Mucosa of rectum (tissue), 2 donors: ENCODE data around the gene MVK.

Experiments
- H3K27ac ChIP-seq, 2 donors: one replicate each; pipeline ENCODE4 v1.7.0; 2013; ENCODE audit warnings: inconsistent platforms in 2 of 2, low read depth in 2 of 2, low read length in 2 of 2
- H3K27me3 ChIP-seq, 2 donors: one replicate each; pipeline ENCODE4 v1.7.0; 2013; ENCODE audit warnings: low read length in 2 of 2; ENCODE audit not compliant: control insufficient read depth in 2 of 2, insufficient read depth in 2 of 2
- H3K36me3 ChIP-seq, 2 donors: one replicate each; pipeline ENCODE4 v1.7.0; 2013; ENCODE audit warnings: low read length in 2 of 2; ENCODE audit not compliant: control insufficient read depth in 2 of 2, insufficient read depth in 2 of 2
- H3K4me1 ChIP-seq, 2 donors: one replicate each; pipeline ENCODE4 v1.7.0; 2013; ENCODE audit warnings: low read length in 2 of 2, mild to moderate bottlenecking in 1 of 2; ENCODE audit not compliant: control insufficient read depth in 2 of 2, insufficient read depth in 2 of 2
- H3K4me3 ChIP-seq, 2 donors: one replicate each; pipeline ENCODE4 v1.7.0; 2013; ENCODE audit warnings: low read length in 2 of 2
- H3K9ac ChIP-seq, 2 donors: one replicate each; pipeline ENCODE4 v1.7.0; 2013; ENCODE audit warnings: low read length in 2 of 2, low read depth in 1 of 2, mild to moderate bottlenecking in 1 of 2
- H3K9me3 ChIP-seq, 2 donors: one replicate each; pipeline ENCODE4 v1.7.0; 2013; ENCODE audit warnings: low read length in 2 of 2; ENCODE audit not compliant: control insufficient read depth in 2 of 2
- donor health status: healthy.
- donor health status: Normal muscosa, but diverticular disease.

The MVK gene

GRCh38 chr12:109573029-109573913 is at the start of gene MVK, which contains the start of gene MMAB:
Gene MVK, plus strand, starts transcription at chr12:109573794. Its CDS starts 1,029 bp downstream, at chr12:109574823.
Gene MMAB, minus strand, starts transcription at chr12:109573504. Its CDS starts 24 bp downstream, at chr12:109573480.
- no peaks in the 10 kb centered on the region for H3K27me3 ChIP-seq
- peak within 1 kb of the TSS; percentile 88 to 91 for H3K27ac ChIP-seq

GRCh38 chr12:109524466-109525278 is 48.9 kb upstream of the MVK start:
- no peak overlapping the region for H3K27ac ChIP-seq
- no peak overlapping the region for H3K9ac ChIP-seq
- peaks cover 0 to 3% of the 10 kb centered on the region in 2 donors for H3K4me1 ChIP-seq
- peaks cover 46 to 83% of the 10 kb centered on the region in 2 donors for H3K36me3 ChIP-seq
- no peaks in the 10 kb centered on the region for H3K9me3 ChIP-seq
- no peak overlapping the region for H3K4me3 ChIP-seq
- no peaks in the 10 kb centered on the region for H3K27me3 ChIP-seq

More at GRCh38 chr12:109573029-109573913, at the start of gene MVK, which contains the start of gene MMAB:
- Histone ChIP-seq H3K4me1 (peaks cover 6 to 11% of the 10 kb centered on the region in 2 donors), H3K4me3 (peak within 1 kb of the TSS; percentile 83 to 98), H3K9ac (peak within 1 kb of the TSS; percentile 90 to 94), H3K9me3 (no peaks in the 10 kb centered on the region), H3K36me3 (peaks cover 10 to 23% of the 10 kb centered on the region in 2 donors)

GRCh38 chr12:109525279-109525585 is 48.4 kb upstream of the MVK start:
- Histone ChIP-seq H3K27me3 (no peaks in the 10 kb centered on the region), H3K9me3 (no peaks in the 10 kb centered on the region), H3K36me3 (peaks cover 43 to 82% of the 10 kb centered on the region in 2 donors), H3K27ac (no peak overlapping the region), H3K4me1 (peaks cover 0 to 3% of the 10 kb centered on the region in 2 donors), H3K4me3 (no peak overlapping the region), H3K9ac (no peak overlapping the region)

- Histone ChIP-seq H3K9me3 (no peaks in the 10 kb centered on the region), H3K9ac (no peak overlapping the region), H3K27ac (no peak overlapping the region), H3K4me1 (peaks cover 0 to 3% of the 10 kb centered on the region in 2 donors), H3K27me3 (no peaks in the 10 kb centered on the region), H3K4me3 (no peak overlapping the region), H3K36me3 (peaks cover 40 to 78% of the 10 kb centered on the region in 2 donors)
Observed at GRCh38 chr12:109527489-109528123, 46.0 kb upstream of the MVK start.

- H3K4me1 ChIP-seq, result peaks cover 0 to 3% of the 10 kb centered on the region in 2 donors
- H3K9ac ChIP-seq, result no peak overlapping the region
- no peaks in the 10 kb centered on the region for H3K9me3 ChIP-seq
- no peak overlapping the region for H3K4me3 ChIP-seq
- H3K27ac ChIP-seq, result no peak overlapping the region
- peaks cover 39 to 72% of the 10 kb centered on the region in 2 donors for H3K36me3 ChIP-seq
- no peaks in the 10 kb centered on the region for H3K27me3 ChIP-seq
Observed at GRCh38 chr12:109529691-109530640, 43.6 kb upstream of the MVK start.

GRCh38 chr12:109531411-109531810 is 42.2 kb upstream of the MVK start:
- no peak overlapping the region for H3K9ac ChIP-seq
- H3K36me3 ChIP-seq, result peaks cover 44 to 69% of the 10 kb centered on the region in 2 donors
- peaks cover 0 to 3% of the 10 kb centered on the region in 2 donors for H3K4me1 ChIP-seq
- H3K27me3 ChIP-seq, result no peaks in the 10 kb centered on the region
- no peak overlapping the region for H3K4me3 ChIP-seq
- H3K27ac ChIP-seq, result no peak overlapping the region
- no peaks in the 10 kb centered on the region for H3K9me3 ChIP-seq

- peaks cover 0 to 3% of the 10 kb centered on the region in 2 donors for H3K4me1 ChIP-seq
- H3K9ac ChIP-seq, result no peak overlapping the region
- no peak overlapping the region for H3K27ac ChIP-seq
- peaks cover 37 to 60% of the 10 kb centered on the region in 2 donors for H3K36me3 ChIP-seq
- H3K9me3 ChIP-seq, result no peaks in the 10 kb centered on the region
- H3K4me3 ChIP-seq, result no peak overlapping the region
- no peaks in the 10 kb centered on the region for H3K27me3 ChIP-seq
Observed at GRCh38 chr12:109532721-109533486, 40.7 kb upstream of the MVK start.

- no peak overlapping the region for H3K4me3 ChIP-seq
- no peak overlapping the region for H3K9ac ChIP-seq
- peaks cover 34 to 56% of the 10 kb centered on the region in 2 donors for H3K36me3 ChIP-seq
- no peaks in the 10 kb centered on the region for H3K27me3 ChIP-seq
- H3K9me3 ChIP-seq, result no peaks in the 10 kb centered on the region
- H3K27ac ChIP-seq, result no peak overlapping the region
- peaks cover 0 to 3% of the 10 kb centered on the region in 2 donors for H3K4me1 ChIP-seq
Observed at GRCh38 chr12:109533487-109533740, 40.2 kb upstream of the MVK start.

GRCh38 chr12:109534456-109534855 is 39.1 kb upstream of the MVK start:
- H3K27me3 ChIP-seq, result no peaks in the 10 kb centered on the region
- H3K36me3 ChIP-seq, result peaks cover 31 to 52% of the 10 kb centered on the region in 2 donors
- no peaks in the 10 kb centered on the region for H3K9me3 ChIP-seq
- H3K9ac ChIP-seq, result no peak overlapping the region
- peaks cover 0 to 2% of the 10 kb centered on the region in 2 donors for H3K4me1 ChIP-seq
- no peak overlapping the region for H3K27ac ChIP-seq
- no peak overlapping the region for H3K4me3 ChIP-seq
